Coronary artery (tissue), 2 donors: Measurements from ENCODE around the gene PRKG1.

Experiments
- DNase-seq: peaks from one replicate; pipeline ENCODE4 v3.0.0-alpha.2; 2017; ENCODE audit warnings: low spot score
- H3K27ac ChIP-seq, 2 donors: fragments of 200-600 bp; sonication (generic); one replicate each; pipeline ENCODE4 v1.5.1; 2016 to 2019
- H3K4me3 ChIP-seq: fragments of 200-600 bp; sonication (generic); 2 replicates; pipeline ENCODE4 v1.5.1; 2016; ENCODE audit warnings: mild to moderate bottlenecking, moderate library complexity
- CTCF ChIP-seq: fragments of 200-600 bp; sonication (generic); IDR thresholded peaks from one replicate; pipeline ENCODE4 v1.5.1; 2019; ENCODE audit warnings: antibody characterized with exemption

The PRKG1 gene

GRCh38 chr10:52250510-52250909 is 1176.2 kb downstream of the PRKG1 start:
- H3K27ac ChIP-seq: no peak overlapping the region
- no peak overlapping the region for H3K4me3 ChIP-seq
- DNase-seq: no peak
- no peak for TF ChIP-seq CTCF

GRCh38 chr10:52252307-52252706 is 1178.0 kb downstream of the PRKG1 start:
- no peak overlapping the region for H3K27ac ChIP-seq
- TF ChIP-seq CTCF: no peak
- DNase-seq: no peak
- H3K4me3 ChIP-seq: no peak overlapping the region

DNA sequence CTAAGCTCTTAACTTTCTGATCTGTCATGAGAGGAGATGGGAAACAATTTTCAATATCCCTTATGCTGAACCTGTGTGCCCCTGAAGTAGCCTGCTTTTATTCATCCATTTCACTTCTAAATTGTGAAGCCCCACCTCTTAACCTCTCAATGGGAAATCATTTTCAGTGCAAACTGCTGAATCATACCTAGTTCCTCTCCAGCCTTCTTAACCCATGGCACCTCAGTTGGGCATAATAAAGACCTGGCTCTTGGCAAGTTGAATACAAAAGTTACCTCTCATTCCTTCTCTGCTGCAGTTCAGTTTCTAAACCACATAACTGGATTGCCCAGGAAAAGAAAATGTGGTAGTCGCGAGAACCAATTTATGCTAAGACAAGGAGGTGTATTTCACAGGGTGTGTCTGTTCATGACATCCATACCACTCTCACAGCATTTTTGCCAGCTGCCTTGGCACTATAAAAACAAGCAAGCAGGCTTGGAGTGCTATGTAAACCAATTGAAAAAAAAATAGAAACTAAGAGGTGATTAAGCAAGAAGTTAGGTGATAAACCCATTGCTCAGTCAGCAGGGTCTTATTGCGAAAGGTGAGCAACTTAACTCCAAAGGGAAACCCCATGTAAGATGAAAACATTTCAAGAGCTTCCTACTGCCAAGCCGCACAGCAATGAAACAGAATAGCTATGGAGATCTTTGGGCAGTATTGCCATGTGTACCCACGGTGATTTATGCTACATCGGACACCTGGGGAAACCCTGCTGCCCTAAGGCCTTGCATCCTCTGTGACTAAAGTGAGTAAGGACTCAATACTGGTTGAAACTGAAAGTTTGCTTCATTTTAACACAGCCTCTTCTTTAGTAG is 1182.8 kb downstream of the PRKG1 start:
- Histone ChIP-seq H3K4me3 (no peak overlapping the region), H3K27ac (no peak overlapping the region)
- TF ChIP-seq CTCF: no peak
- no peak for DNase-seq

DNA sequence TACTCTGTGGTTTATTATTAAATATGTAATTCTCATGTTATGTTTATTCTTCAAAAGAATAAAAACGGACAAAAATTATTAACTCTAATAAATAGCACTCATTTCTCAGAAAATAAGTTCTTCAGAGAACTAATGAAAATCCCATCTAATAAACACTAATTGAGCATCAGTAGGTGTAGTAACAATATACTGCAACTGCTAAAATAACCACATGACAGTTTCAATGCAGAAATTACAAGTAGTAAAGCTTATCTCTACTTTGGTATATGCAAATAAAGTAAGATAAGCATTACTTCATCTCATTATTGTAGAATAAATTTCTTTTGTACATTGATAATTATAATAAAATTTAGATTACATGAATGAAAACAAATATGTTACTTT is 1183.4 kb downstream of the PRKG1 start:
- TF ChIP-seq CTCF: no peak
- no peak for DNase-seq
- H3K27ac ChIP-seq: no peak overlapping the region

GRCh38 chr10:52258799-52259425 is 1184.6 kb downstream of the PRKG1 start:
- DNase-seq: no peak
- H3K4me3 ChIP-seq: no peak overlapping the region
- no peak for TF ChIP-seq CTCF
- no peak overlapping the region for H3K27ac ChIP-seq

More for the DNA sequence above, 1183.4 kb downstream of the PRKG1 start:
- no peak overlapping the region for H3K4me3 ChIP-seq

DNA sequence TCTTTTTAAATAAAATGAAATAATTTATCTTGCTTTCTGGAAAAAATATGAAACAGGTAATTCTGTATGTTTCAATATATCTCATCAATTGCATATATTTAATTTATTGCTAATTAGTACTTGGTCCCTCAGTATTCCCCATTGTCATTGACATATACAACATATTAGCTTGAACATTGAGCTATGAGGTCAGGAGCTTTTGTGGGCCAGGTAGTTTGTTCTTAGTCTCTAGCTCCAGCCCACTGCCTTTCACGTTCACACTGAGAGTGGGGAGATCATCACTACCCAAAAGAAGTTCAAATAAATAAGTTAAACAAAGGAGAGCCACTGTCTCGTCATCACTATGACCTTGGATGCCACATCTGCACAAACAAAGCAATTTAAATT is 1185.1 kb downstream of the PRKG1 start:
- DNase-seq: no peak
- Histone ChIP-seq H3K4me3 (no peak overlapping the region), H3K27ac (no peak overlapping the region)
- TF ChIP-seq CTCF: no peak

DNA sequence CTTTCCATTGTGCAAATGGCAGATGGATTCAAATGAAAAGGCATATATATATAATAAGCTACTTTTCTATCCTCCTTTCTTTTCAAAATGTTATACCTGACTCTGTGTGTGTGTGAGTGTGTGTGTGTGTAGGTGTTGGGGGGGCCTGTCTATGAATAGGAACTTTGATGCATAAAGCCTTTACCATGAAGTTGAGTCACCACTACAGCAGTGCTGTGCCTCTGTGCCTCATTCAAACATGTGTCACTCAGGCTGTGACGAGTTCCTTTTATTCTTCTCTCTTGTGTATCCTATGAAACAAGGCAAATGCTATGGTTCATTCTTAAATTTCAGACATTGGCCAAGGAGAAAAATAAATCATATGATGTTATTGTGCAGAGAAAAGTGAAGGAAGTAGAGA is 1187.1 kb downstream of the PRKG1 start:
- no peak for DNase-seq
- no peak for TF ChIP-seq CTCF
- Histone ChIP-seq H3K27ac (no peak overlapping the region), H3K4me3 (no peak overlapping the region)
